ENCODE results near the gene PAK1.

PAK1 gene

DNA sequence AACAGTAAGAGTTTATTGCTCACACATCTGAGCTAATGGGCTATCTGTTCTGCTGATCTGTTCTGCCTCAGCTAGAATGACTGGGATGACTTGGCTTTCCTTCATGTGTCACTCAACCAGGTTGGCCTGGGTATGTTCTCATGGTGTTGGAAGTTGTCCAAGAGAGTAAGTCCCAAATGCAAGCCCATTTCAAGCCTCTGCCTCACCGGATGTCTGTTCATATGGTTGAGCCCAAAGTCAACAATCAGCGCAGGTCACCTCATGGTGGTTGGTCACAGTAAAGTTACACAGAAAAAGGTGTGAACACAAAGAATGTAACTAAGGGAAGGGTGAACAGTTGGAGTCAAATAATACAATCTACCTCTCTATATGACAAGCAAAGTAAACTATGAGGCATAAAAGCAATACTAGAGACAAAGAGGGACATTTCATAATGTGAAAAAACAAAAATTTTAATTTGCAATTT is 174.3 kb downstream of the PAK1 start:
- H2AFZ ChIP-seq (ENCODE audit: low read depth, low read length, severe bottlenecking) = no peak overlapping the region
- TF ChIP-seq, protein P1, sequence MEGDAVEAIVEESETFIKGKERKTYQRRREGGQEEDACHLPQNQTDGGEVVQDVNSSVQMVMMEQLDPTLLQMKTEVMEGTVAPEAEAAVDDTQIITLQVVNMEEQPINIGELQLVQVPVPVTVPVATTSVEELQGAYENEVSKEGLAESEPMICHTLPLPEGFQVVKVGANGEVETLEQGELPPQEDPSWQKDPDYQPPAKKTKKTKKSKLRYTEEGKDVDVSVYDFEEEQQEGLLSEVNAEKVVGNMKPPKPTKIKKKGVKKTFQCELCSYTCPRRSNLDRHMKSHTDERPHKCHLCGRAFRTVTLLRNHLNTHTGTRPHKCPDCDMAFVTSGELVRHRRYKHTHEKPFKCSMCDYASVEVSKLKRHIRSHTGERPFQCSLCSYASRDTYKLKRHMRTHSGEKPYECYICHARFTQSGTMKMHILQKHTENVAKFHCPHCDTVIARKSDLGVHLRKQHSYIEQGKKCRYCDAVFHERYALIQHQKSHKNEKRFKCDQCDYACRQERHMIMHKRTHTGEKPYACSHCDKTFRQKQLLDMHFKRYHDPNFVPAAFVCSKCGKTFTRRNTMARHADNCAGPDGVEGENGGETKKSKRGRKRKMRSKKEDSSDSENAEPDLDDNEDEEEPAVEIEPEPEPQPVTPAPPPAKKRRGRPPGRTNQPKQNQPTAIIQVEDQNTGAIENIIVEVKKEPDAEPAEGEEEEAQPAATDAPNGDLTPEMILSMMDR (IDR thresholded peaks at IDR 0.05; ENCODE audit: insufficient read depth, low read length, poor library complexity, severe bottlenecking) = no peak
- no peak for TF ChIP-seq EZH2phosphoT487 (conservative IDR thresholded peaks at IDR 0.05; ENCODE audit: low read length)
- no peaks in the 10 kb centered on the region for H3K27me3 ChIP-seq (ENCODE audit: low read length)
- H3K9me3 ChIP-seq (ENCODE audit: insufficient read depth, low read length) = no peaks in the 10 kb centered on the region
- no peak overlapping the region for H3K9ac ChIP-seq (ENCODE audit: low read length)
- no peaks in the 10 kb centered on the region for H3K9me2 ChIP-seq (replicated peaks; ENCODE audit: insufficient read depth, low read length)
- no peak overlapping the region for H3K4me2 ChIP-seq (ENCODE audit: low read depth, low read length, poor library complexity, severe bottlenecking)
- H3F3A ChIP-seq (ENCODE audit: insufficient read depth) = no peaks in the 10 kb centered on the region
- no peaks in the 10 kb centered on the region for H4K20me1 ChIP-seq (ENCODE audit: low read depth, low read length)
- no peak overlapping the region for H3K4me3 ChIP-seq (ENCODE audit: insufficient read depth, low read length, poor library complexity, severe bottlenecking)
- H3K79me2 ChIP-seq (ENCODE audit: insufficient read depth, low read length) = no peaks in the 10 kb centered on the region
- no peaks in the 10 kb centered on the region for H3K36me3 ChIP-seq (ENCODE audit: low read length)
- H3K27ac ChIP-seq (ENCODE audit: low read depth, low read length) = no peak overlapping the region

DNA sequence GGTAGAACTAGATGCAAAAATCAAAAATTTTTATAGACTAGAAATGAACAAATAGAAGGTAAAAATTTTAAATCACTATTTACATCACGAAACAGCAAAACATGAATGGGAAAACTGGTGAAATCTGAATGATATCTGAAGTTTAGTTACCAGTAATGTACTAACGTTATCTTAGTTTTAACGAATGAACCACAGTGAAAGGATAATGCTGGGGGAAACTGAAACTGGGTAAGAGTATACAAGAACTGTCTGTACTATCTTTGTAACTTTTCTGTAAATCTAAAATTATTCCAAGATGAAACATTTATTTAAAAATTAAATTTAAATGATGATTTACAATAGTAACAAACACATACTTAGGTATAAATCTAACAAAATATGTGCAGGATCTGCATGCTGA is 179.9 kb downstream of the PAK1 start:
- no peak overlapping the region for H3K9ac ChIP-seq (ENCODE audit: low read length)
- TF ChIP-seq, protein P1 (IDR thresholded peaks at IDR 0.05; ENCODE audit: insufficient read depth, low read length, poor library complexity, severe bottlenecking) = no peak
- TF ChIP-seq EZH2phosphoT487 (conservative IDR thresholded peaks at IDR 0.05; ENCODE audit: low read length) = no peak
- no peak overlapping the region for H3K27ac ChIP-seq (ENCODE audit: low read depth, low read length)
- H3K4me3 ChIP-seq (ENCODE audit: insufficient read depth, low read length, poor library complexity, severe bottlenecking) = no peak overlapping the region
- H3K9me2 ChIP-seq (replicated peaks; ENCODE audit: insufficient read depth, low read length) = no peaks in the 10 kb centered on the region
- no peak overlapping the region for H2AFZ ChIP-seq (ENCODE audit: low read depth, low read length, severe bottlenecking)
- H3K79me2 ChIP-seq (ENCODE audit: insufficient read depth, low read length) = no peaks in the 10 kb centered on the region
- H3K4me2 ChIP-seq (ENCODE audit: low read depth, low read length, poor library complexity, severe bottlenecking) = no peak overlapping the region
- no peaks in the 10 kb centered on the region for H3K27me3 ChIP-seq (ENCODE audit: low read length)
- no peaks in the 10 kb centered on the region for H4K20me1 ChIP-seq (ENCODE audit: low read depth, low read length)
- no peaks in the 10 kb centered on the region for H3F3A ChIP-seq (ENCODE audit: insufficient read depth)
- H3K9me3 ChIP-seq (ENCODE audit: insufficient read depth, low read length) = no peaks in the 10 kb centered on the region
- H3K36me3 ChIP-seq (ENCODE audit: low read length) = no peaks in the 10 kb centered on the region

DNA sequence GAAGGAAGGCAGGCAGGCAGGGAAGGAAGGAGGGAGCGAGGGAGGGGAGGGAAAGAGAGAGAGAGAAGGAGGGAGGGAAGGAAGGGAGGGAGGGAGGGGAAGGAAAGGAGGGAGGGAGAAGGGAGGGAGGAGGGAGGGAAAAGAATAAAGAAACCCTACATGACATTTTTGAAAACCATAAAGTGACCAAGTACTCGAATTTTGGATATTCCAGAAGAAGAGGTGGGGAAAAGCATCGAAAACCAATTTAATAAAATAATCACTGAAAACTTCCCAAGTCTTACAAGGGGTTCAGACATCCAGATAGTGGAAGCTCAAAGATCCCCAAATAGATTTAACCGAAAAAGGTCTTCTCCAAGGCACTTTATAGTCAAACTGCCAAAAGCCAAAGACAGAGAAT is 184.2 kb downstream of the PAK1 start:
- Histone ChIP-seq H3K9ac (ENCODE audit: low read length) (no peak overlapping the region), H2AFZ (ENCODE audit: low read depth, low read length, severe bottlenecking) (no peak overlapping the region), H3K27me3 (ENCODE audit: low read length) (no peaks in the 10 kb centered on the region), H3K9me3 (ENCODE audit: insufficient read depth, low read length) (no peaks in the 10 kb centered on the region), H3K4me2 (ENCODE audit: low read depth, low read length, poor library complexity, severe bottlenecking) (no peak overlapping the region), H3K4me3 (ENCODE audit: insufficient read depth, low read length, poor library complexity, severe bottlenecking) (no peak overlapping the region), H3F3A (ENCODE audit: insufficient read depth) (no peaks in the 10 kb centered on the region), H4K20me1 (ENCODE audit: low read depth, low read length) (no peaks in the 10 kb centered on the region), H3K27ac (ENCODE audit: low read depth, low read length) (no peak overlapping the region), H3K9me2 (replicated peaks; ENCODE audit: insufficient read depth, low read length) (no peaks in the 10 kb centered on the region), H3K36me3 (ENCODE audit: low read length) (no peaks in the 10 kb centered on the region), H3K79me2 (ENCODE audit: insufficient read depth, low read length) (no peaks in the 10 kb centered on the region)
- TF ChIP-seq EZH2phosphoT487 (conservative IDR thresholded peaks at IDR 0.05; ENCODE audit: low read length) = no peak
- TF ChIP-seq, protein P1 (IDR thresholded peaks at IDR 0.05; ENCODE audit: insufficient read depth, low read length, poor library complexity, severe bottlenecking) = no peak

Measured in SU-DHL-6 (cell line).